ENCODE data around the gene NHLRC1. TPM values are rescaled to one million over a fixed set of nuclear protein-coding genes. Genes with fewer than 3 reads are reported as not detected.

Gene NHLRC1
- total RNA-seq, 1 donor from 2014 or later, result 0.32 TPM

DNA sequence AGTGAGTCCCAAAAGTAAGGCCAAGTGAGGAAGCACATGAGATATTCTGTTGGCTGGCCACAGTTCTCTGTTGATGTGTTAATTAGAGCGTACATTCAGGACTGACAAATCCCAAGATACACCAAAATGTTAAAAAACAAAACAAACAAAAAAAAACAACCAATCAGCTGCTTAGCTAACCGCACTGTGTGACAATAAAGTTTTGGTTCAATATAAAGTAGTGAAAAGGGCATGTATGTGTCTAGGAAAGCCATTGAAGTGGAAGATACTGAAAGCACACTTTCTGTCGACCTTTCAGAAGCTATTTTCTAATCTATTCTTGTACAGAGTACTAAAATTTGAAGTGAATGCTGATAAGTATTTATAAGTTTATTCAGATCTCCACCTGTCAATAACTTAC lies 26.1 kb downstream of the NHLRC1 start:
- DNase-seq (ENCODE audit: low spot score in 2 of 2), result no peak
- H3K27me3 ChIP-seq, result no peaks in the 10 kb centered on the region
- TF ChIP-seq, protein P1, sequence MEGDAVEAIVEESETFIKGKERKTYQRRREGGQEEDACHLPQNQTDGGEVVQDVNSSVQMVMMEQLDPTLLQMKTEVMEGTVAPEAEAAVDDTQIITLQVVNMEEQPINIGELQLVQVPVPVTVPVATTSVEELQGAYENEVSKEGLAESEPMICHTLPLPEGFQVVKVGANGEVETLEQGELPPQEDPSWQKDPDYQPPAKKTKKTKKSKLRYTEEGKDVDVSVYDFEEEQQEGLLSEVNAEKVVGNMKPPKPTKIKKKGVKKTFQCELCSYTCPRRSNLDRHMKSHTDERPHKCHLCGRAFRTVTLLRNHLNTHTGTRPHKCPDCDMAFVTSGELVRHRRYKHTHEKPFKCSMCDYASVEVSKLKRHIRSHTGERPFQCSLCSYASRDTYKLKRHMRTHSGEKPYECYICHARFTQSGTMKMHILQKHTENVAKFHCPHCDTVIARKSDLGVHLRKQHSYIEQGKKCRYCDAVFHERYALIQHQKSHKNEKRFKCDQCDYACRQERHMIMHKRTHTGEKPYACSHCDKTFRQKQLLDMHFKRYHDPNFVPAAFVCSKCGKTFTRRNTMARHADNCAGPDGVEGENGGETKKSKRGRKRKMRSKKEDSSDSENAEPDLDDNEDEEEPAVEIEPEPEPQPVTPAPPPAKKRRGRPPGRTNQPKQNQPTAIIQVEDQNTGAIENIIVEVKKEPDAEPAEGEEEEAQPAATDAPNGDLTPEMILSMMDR (IDR thresholded peaks at IDR 0.05), result no peak
- H3K9me3 ChIP-seq, result no peaks in the 10 kb centered on the region
- intact Hi-C loops (cut with DNase I), result no loop called here
- H3K4me1 ChIP-seq, result no peaks in the 10 kb centered on the region
- no peaks in the 10 kb centered on the region for H3K36me3 ChIP-seq
- H3K4me3 ChIP-seq, result no peak overlapping the region
- H3K27ac ChIP-seq, result no peak overlapping the region

DNA sequence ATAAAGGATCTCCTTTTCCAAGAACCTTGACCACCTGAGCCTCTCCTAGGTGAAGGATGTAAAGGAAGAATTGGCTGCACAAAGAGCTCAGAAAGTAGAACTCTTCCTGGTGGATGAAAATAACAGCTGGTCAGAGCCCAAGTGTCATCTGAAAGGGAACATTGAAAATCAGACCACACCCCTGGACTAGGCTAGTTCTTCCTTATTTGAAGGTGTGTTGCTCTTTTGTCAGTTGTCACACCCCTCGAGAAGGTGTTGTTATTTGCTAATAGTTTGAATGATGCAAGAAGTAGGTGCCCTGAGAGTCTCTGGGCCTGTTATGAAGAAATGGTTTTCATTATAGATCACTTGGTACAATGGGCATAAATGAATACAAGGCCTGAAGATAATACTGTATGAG lies 31.1 kb downstream of the NHLRC1 start:
- TF ChIP-seq, protein P1 (IDR thresholded peaks at IDR 0.05), result no peak
- Histone ChIP-seq H3K27me3 (no peaks in the 10 kb centered on the region), H3K9me3 (no peaks in the 10 kb centered on the region), H3K27ac (no peak overlapping the region), H3K4me1 (no peaks in the 10 kb centered on the region), H3K36me3 (no peaks in the 10 kb centered on the region), H3K4me3 (no peak overlapping the region)
- no peak for DNase-seq (ENCODE audit: low spot score in 2 of 2)
- intact Hi-C loops (cut with DNase I), result no loop called here

DNA sequence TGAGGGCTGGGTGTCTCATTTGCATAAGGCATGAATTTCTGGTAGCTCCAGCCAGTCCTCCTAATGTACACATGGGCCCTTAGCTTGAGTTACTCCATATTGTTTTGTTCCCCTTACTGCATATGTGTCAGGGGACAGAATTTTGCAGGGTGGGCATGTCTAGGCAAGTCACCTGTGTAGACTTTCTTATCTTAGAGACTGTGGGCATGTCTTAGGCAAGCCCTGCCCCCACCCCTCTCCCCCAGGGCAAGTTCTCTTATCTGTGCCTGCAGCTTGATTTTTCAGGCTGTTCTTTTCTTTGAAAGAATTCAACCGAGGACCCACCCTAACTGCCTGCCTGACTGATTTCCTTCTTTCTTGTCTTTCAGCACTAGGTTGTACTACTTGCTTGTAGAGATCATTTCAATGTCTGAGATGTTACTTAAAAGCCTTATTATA lies 32.1 kb downstream of the NHLRC1 start:
- no peaks in the 10 kb centered on the region for H3K36me3 ChIP-seq
- no peak for DNase-seq (ENCODE audit: low spot score in 2 of 2)
- no peaks in the 10 kb centered on the region for H3K9me3 ChIP-seq
- H3K27ac ChIP-seq, result no peak overlapping the region
- intact Hi-C loops (cut with DNase I), result no loop called here
- H3K4me1 ChIP-seq, result no peaks in the 10 kb centered on the region
- H3K4me3 ChIP-seq, result no peak overlapping the region
- TF ChIP-seq, protein P1 (IDR thresholded peaks at IDR 0.05), result no peak
- no peaks in the 10 kb centered on the region for H3K27me3 ChIP-seq

DNA sequence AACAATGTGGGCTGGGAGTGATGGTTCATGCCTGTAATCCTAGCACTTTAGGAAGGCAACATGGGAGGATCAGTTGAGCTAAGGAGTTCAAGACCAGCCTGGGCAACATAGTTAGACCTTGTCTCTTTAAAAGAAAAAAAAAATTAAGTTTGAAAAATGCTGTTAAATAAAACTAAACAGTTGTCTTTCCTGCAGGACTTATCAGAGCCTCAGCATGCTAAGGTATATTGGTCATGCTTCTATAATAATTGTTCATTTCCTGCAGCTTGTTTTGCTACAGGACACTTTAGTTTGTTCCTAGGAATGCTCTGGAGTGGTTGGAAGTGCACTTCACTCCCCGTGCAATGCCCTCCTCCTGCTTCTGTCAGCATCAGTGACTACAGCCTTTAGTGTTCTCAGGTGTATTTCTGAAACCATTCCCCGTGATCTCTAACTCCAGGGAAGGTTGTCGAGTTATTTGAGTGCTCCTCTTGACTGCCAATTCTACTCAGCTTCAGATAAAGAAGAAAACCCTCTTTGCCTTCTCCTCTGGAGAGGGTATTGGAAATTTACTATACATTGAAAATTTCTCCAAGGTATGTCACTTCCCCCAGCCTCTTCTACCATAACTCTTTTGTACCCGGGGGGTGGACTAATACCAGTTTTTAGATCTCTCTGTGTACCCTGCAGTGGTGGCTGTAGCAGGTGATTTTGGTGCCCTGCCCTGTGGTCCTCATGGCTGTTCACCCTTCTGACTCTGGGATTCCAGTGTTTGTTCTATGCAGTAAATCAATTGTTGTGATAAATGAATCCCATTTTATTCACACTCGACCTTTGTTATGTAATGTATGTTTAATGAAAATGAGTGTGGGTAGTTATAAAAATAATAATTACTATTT lies 33.8 kb downstream of the NHLRC1 start:
- Histone ChIP-seq H3K4me1 (no peaks in the 10 kb centered on the region), H3K27me3 (no peaks in the 10 kb centered on the region), H3K9me3 (no peaks in the 10 kb centered on the region), H3K36me3 (no peaks in the 10 kb centered on the region), H3K27ac (no peak overlapping the region), H3K4me3 (no peak overlapping the region)
- DNase-seq (ENCODE audit: low spot score in 2 of 2), result no peak
- TF ChIP-seq, protein P1 (IDR thresholded peaks at IDR 0.05), result no peak
- intact Hi-C loops (cut with DNase I), result no loop called here

DNA sequence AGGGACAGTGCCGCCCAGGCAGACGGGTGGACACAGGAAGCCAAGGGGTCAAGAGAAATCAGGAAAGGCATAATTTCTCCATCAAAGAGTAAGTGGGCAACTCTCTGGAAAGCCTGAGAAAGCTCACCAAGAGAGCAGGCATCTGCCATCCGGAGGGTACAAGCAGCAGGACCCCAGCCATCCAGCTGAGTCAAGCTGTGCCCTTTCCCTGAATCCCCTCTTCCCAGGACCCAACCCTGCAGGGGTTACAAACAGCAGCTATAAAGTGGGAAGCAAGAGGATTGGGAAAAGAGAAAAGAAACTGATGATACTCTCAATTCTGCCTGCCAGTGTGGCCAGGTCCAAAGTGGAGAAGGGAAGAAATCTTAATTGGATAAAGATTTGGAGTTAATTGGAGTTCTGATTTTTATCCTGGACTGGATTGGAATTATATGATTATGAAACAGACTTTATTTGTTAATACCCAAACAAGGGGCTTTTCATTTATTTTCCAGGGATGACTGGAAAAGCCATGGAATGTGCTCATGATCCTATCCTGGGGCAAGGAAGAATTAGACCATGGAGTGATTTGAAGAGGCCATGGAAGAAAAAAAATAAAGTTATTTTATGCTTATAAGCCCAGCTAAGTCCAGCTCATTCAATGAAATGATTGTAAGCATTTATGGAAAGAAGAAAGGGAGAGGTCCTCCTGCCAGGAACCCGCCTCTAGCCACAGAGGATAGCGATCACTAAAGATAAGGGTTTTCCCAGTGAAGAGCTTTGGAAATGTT lies 34.9 kb downstream of the NHLRC1 start:
- H3K4me3 ChIP-seq, result no peak overlapping the region
- no peaks in the 10 kb centered on the region for H3K9me3 ChIP-seq
- TF ChIP-seq, protein P1 (IDR thresholded peaks at IDR 0.05), result no peak
- H3K27ac ChIP-seq, result no peak overlapping the region
- no peaks in the 10 kb centered on the region for H3K36me3 ChIP-seq
- H3K4me1 ChIP-seq, result no peaks in the 10 kb centered on the region
- H3K27me3 ChIP-seq, result no peaks in the 10 kb centered on the region
- DNase-seq (ENCODE audit: low spot score in 2 of 2), result no peak
- intact Hi-C loops (cut with DNase I), result no loop called here

Measured in ascending aorta (tissue), 2 donors.